ENCODE measurements around the gene DOCK11.
A peak's percentile ranks its signal among the peaks of the same experiment; 100 is the strongest.

Gene DOCK11

DNA sequence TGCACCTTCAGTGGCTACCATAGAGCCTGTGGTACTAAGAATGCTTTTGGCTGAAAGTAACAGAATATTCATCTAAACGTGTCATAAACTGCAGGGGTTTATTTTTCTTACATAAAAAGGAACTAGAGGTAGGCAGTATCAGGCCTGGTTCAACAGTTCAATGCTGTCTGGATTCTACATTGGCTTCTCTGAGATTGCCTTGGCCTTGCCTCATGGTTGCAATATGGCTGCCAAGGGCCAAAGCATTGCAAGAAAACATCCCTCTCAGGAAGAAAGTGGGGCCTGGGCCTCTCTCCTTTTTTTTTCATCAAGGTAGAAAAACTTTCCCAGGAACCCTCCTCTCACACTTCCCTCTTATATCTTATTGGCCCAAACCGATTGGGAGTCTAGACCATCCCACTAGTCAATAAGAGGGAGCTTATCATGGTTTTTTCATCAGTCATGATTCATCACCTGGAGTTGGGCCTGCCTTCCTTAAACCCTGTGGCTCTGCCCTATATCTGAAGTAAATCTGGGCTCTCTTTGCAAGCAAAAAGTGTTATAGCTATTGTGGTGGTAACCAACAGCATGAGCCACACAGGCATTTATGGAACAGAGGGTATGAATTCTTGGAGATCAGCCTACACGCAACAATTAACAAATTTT, 1.8 kb upstream of the DOCK11 start:
- no peak for ATAC-seq (ENCODE audit: low read depth)
- no peak for DNase-seq (ENCODE audit: low spot score in 2 of 2)
- no peak overlapping the region for H3K4me3 Mint-ChIP-seq
- H3K4me1 Mint-ChIP-seq: peaks cover 9% of the 10 kb centered on the region
- H3K36me3 Mint-ChIP-seq: peaks cover 4% of the 10 kb centered on the region
- H3K27me3 Mint-ChIP-seq: no peaks in the 10 kb centered on the region
- H3K27ac Mint-ChIP-seq: no peak overlapping the region
- H3K9me3 Mint-ChIP-seq: no peaks in the 10 kb centered on the region

DNA sequence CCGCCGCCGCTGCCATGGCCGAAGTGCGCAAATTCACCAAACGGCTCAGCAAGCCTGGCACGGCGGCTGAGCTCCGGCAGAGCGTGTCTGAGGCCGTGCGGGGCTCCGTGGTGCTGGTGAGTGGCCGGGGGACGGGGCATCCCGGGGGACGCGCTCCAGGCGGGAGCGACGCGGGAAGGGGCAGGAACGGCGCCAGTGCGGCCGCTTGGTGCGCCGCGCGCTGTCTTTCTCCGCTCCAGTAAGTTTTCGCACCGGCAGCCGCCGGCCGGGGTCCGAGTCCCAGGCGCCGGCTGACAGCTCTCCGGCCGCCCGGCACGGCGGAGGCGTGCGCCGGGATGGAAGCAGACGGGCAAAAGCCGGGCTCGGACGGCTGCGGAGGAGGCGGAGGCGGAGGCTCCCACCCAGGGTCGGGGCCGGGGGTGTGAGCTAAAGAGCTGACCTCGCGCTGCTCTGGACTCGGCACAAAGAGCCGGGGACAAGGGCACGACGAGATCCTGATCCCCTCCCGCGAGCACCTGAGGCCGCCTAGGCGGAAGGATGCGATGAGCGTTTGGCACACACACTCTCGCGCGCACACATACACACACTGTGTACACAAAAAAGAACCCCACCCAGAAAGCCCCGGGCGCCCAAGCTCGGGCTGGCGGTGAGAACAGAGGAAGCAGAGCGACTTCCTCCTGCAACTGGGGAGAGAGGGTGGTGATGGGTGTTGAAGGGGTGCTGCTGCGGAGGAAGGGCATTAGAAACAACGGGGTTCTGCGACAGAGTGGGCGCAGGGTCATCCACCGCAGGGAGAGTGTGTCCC, 545 bp downstream of the DOCK11 start:
- H3K9me3 Mint-ChIP-seq: no peaks in the 10 kb centered on the region
- ATAC-seq (ENCODE audit: low read depth) (peak; percentile 76), DNase-seq (ENCODE audit: low spot score in 2 of 2) (peak; percentile 60 to 69)
- H3K4me3 Mint-ChIP-seq: peak overlapping the region; percentile 97
- peak overlapping the region; percentile 97 for H3K27ac Mint-ChIP-seq
- H3K27me3 Mint-ChIP-seq: no peaks in the 10 kb centered on the region
- H3K36me3 Mint-ChIP-seq: peaks cover 4% of the 10 kb centered on the region
- peaks cover 13% of the 10 kb centered on the region for H3K4me1 Mint-ChIP-seq

DNA sequence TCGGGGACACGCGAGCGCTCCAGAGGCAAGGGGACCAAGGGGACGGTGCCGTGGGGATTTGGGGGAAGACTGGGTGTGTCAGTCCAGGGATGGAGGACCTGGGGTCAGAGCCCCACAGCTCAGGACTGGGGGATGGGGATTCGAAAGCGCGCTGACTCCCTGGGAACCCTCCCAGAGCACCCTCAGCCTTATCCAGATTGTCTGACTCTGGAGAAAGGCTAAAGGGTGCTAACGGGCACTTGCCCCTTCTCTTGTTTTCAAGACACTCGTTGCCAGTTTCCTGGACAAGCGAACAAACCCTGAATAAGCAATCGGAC, 1.1 kb downstream of the DOCK11 start:
- H3K27me3 Mint-ChIP-seq: no peaks in the 10 kb centered on the region

DNA sequence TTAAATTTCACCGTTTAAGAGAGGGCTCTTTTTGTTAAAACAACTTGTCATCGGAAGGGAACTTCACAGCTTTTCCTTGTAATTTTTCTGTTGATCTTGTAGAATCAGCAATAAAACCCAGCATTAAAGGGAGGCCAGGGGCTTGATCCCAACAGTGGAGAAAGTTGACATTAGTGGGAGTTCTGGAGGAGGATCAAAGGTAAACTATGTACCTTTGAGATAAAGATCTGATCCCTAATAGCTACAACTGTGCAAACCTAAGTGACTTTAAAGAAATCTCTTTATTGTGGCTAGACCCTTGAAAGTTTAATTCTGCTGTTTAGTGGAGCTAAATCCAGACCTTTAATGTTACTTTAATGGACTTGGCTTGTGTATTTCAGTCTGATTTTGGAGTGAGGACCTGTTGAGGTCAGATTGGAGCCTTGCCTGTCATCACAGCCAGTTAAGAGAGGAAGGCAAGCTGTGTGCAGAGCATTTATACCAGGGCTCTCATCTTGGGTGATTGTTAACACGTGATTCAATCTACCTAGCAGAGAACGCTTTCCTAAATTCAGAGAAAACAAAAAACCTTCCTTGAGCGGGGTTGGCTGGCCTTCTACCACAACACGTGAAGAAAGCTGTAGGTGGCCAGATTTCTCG, 1.7 kb downstream of the DOCK11 start:
- no peak for ATAC-seq (ENCODE audit: low read depth)
- Mint-ChIP-seq H3K4me1 (peaks cover 17% of the 10 kb centered on the region), H3K27me3 (no peaks in the 10 kb centered on the region), H3K27ac (peak overlapping the region; percentile 97), H3K36me3 (peaks cover 4% of the 10 kb centered on the region), H3K9me3 (no peaks in the 10 kb centered on the region), H3K4me3 (peak overlapping the region; percentile 97)
- no peak for DNase-seq (ENCODE audit: low spot score in 2 of 2)

More for the DNA sequence above, 1.1 kb downstream of the DOCK11 start:
- no peak for ATAC-seq (ENCODE audit: low read depth)
- Mint-ChIP-seq H3K27ac (peak overlapping the region; percentile 97), H3K4me1 (peaks cover 13% of the 10 kb centered on the region), H3K4me3 (peak overlapping the region; percentile 97), H3K36me3 (peaks cover 4% of the 10 kb centered on the region), H3K9me3 (no peaks in the 10 kb centered on the region)
- no peak for DNase-seq (ENCODE audit: low spot score in 2 of 2)

DNA sequence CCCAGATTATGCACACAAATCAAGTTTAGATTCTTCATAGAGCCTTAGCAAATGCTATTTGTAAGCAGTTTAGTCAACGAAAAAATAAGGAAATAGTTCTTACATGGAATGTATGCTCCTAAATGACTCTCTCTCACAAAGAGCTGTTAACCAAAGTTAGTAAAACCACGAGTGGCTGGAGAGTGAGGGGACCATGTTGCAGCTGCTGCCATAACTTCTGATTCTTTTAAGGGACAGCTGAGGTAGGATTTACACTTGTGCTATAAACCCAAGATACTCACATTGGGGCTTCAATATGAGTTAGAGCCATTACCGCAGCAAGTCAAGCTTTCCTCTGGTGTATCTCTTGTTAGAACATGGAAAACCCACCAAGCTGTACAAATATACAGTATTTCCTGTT, 2.7 kb downstream of the DOCK11 start:
- peak overlapping the region; percentile 97 for H3K27ac Mint-ChIP-seq
- H3K4me3 Mint-ChIP-seq: peak overlapping the region; percentile 97
- H3K36me3 Mint-ChIP-seq: peaks cover 4% of the 10 kb centered on the region
- ATAC-seq (ENCODE audit: low read depth) (no peak), DNase-seq (ENCODE audit: low spot score in 2 of 2) (no peak)
- no peaks in the 10 kb centered on the region for H3K27me3 Mint-ChIP-seq
- peaks cover 25% of the 10 kb centered on the region for H3K4me1 Mint-ChIP-seq
- H3K9me3 Mint-ChIP-seq: no peaks in the 10 kb centered on the region

DNA sequence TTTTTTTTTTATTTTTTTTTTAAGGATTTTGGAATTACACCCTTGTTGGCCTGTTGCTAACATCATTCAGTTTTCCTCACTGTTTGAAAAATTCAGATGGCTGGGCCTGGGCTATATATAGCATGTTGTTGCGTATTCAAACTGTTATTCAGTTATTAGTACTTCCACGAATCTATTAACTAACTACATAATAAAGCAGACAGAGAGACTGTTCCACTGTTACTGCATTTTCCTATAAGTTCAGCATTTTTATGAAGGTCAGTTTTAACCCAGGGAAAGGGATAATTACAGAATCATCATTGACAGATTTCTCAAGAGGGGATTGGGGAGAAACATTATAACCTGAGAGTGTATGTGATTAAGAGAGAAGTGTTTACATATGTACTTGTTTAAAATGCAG, 3.1 kb downstream of the DOCK11 start:
- H3K4me3 Mint-ChIP-seq: no peak overlapping the region
- peak overlapping the region; percentile 97 for H3K27ac Mint-ChIP-seq
- no peaks in the 10 kb centered on the region for H3K9me3 Mint-ChIP-seq
- DNase-seq (ENCODE audit: low spot score in 2 of 2) (no peak), ATAC-seq (ENCODE audit: low read depth) (no peak)
- no peaks in the 10 kb centered on the region for H3K27me3 Mint-ChIP-seq
- peaks cover 6% of the 10 kb centered on the region for H3K36me3 Mint-ChIP-seq
- H3K4me1 Mint-ChIP-seq: peaks cover 30% of the 10 kb centered on the region

DNA sequence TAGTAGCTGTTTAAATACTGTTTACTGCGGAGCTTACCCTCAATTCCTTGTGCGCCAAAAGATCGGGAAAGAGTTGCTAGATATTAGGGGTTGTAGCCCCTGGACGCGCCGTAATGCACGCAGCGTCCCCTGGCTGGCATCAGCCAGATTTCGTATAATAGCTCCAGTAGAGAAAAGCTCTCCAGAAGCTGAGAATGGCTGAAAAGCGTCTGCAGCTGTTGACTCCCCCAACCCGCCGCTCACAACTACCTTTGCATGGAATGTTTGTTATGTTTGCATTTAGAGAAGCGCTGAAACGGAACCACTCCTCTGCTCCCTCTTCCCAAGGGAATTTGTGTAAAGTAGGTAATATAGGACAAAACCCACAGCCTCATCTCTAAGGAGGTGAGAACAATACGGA, 3.7 kb downstream of the DOCK11 start:
- ATAC-seq (ENCODE audit: low read depth) (no peak), DNase-seq (ENCODE audit: low spot score in 2 of 2) (no peak)
- H3K4me3 Mint-ChIP-seq: no peak overlapping the region
- H3K27ac Mint-ChIP-seq: peak overlapping the region; percentile 97
- peaks cover 6% of the 10 kb centered on the region for H3K36me3 Mint-ChIP-seq
- no peaks in the 10 kb centered on the region for H3K27me3 Mint-ChIP-seq
- H3K4me1 Mint-ChIP-seq: peaks cover 31% of the 10 kb centered on the region
- no peaks in the 10 kb centered on the region for H3K9me3 Mint-ChIP-seq

DNA sequence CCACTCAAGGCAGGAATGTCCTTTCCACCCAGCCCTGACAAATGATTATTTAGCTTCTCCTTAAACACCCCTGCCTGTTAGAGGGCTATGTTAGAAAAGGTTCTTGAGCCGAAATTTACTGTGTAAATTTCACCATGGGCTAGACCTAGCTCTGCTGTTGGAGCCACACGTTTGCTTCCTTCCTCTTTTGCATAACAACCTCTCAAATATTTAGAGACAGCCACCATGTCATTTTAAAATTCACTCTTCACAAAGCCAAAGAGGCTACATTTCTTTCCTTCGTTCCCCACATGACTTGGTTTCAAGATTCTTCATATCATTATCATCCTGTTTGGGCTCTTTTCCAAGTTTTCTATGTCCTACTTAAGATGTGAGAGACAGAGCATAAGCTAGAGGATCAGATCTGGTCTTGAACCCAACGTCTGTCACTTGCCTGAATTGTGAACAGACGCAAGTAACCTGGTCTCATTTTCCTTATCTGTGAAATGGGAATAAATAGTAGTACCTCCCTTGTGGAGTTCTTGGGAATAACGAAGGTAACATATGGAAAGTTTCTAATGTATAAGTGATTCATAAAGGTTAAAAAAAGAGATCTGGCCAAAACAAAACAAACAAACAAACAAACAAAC, 6.7 kb downstream of the DOCK11 start:
- peak; percentile 77 for ATAC-seq (ENCODE audit: low read depth)
- DNase-seq (ENCODE audit: low spot score in 2 of 2): no peak
- H3K36me3 Mint-ChIP-seq: peaks cover 2% of the 10 kb centered on the region

DNA sequence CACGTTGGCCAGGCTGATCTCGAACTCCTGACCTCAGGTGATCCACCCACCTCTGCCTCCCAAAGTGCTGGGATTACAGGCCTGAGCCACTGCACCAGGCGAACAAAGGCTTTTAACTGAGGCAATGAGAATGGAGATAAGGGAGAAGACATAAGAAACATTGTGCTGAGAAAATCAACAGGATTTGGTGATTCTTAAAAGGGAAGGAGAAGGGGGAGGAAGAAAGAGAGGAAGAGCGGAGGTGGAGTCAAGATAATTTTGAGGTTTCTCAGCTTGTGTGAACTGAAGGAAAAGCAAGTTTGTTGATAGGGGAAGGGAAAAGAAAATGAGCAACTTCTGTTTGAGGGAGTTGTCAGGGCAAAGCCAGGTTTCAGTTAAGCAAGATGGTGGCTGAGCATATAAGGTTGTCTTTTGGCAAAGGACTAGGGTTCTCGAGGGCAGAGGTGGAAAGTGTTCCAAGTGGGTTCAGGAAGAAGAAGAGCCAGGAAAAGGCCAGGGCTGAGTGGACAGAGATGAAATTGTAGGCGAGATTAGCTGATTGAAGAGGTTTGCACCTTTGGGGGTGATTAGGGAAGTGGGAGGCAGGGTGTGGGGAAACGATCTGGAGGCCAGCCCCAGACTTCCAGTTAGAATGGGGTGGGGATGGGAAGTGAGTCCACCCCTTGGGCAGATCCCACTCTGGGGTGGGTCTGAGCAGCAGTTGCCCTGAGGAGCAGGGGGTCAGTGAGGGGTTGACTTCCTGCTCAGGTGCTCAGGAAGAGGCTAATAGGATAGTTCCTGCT, 7.8 kb downstream of the DOCK11 start:
- H3K27ac Mint-ChIP-seq: peak overlapping the region; percentile 87
- H3K36me3 Mint-ChIP-seq: peaks cover 2% of the 10 kb centered on the region
- H3K9me3 Mint-ChIP-seq: no peaks in the 10 kb centered on the region
- H3K4me3 Mint-ChIP-seq: peak overlapping the region; percentile 74
- DNase-seq (ENCODE audit: low spot score in 2 of 2): no peak
- H3K27me3 Mint-ChIP-seq: no peaks in the 10 kb centered on the region
- ATAC-seq (ENCODE audit: low read depth): no peak
- peaks cover 25% of the 10 kb centered on the region for H3K4me1 Mint-ChIP-seq

More for the DNA sequence above, 6.7 kb downstream of the DOCK11 start:
- H3K4me3 Mint-ChIP-seq: peak overlapping the region; percentile 66
- H3K27me3 Mint-ChIP-seq: no peaks in the 10 kb centered on the region
- H3K4me1 Mint-ChIP-seq: peaks cover 31% of the 10 kb centered on the region
- H3K27ac Mint-ChIP-seq: peak overlapping the region; percentile 87
- H3K9me3 Mint-ChIP-seq: no peaks in the 10 kb centered on the region

DNA sequence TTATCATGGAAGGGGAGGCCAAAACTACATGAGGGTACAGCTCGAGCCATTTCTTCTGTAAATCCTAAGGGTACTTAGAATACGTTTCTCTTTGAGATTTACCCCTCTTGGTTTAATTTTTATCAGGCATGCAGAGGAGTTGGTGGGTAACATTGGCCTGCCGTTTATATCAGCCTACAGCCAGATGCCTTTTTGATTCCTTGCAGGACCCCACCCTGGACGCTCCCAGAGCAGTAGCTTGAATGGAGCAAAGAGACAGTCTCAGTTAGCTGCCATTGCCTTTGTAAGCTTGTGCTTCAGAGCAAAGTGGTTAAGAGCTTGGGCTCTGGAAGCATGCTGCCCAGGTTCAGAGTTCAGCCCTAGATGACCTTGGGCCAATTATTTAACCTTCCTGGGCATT, 9.0 kb downstream of the DOCK11 start:
- DNase-seq (ENCODE audit: low spot score in 2 of 2) (no peak), ATAC-seq (ENCODE audit: low read depth) (no peak)
- H3K4me1 Mint-ChIP-seq: peaks cover 25% of the 10 kb centered on the region
- peaks cover 5% of the 10 kb centered on the region for H3K36me3 Mint-ChIP-seq
- H3K27me3 Mint-ChIP-seq: no peaks in the 10 kb centered on the region
- H3K9me3 Mint-ChIP-seq: no peaks in the 10 kb centered on the region
- H3K27ac Mint-ChIP-seq: no peak overlapping the region
- H3K4me3 Mint-ChIP-seq: no peak overlapping the region

DNA sequence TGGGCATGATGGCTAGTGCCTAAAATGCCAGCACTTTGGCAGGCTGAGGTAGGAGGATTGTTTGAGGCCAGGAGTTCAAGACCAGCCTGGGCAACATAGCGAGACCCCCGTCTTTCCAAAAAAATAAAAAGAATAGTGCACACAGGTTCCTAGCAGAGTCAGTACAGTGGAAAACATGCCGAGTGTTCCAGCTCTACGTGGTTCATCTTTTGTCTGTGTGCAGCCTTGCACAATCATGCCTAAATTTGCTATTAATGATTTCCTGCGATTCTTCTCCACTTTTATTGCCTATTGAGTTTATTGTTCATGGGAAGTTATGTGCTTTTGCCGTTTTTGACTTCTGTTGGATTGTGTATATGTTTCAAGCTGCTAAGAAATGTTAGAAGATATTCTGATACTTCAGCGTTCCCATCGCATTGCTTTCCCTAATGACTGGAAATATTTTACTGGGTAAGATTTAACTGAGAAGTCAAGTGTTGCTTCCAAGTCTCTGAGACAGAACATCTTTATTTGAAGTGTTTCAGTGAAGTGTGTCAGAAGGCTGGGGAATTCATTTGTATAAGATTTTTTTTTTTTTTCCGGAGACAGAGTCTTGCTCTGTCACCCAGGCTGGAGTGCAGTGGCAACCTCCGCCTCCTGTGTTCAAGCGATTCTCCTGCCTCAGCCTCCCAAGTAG, 11.3 kb downstream of the DOCK11 start:
- H3K27ac Mint-ChIP-seq: peak overlapping the region; percentile 59
- H3K9me3 Mint-ChIP-seq: no peaks in the 10 kb centered on the region
- DNase-seq (ENCODE audit: low spot score in 2 of 2) (no peak), ATAC-seq (ENCODE audit: low read depth) (no peak)
- H3K27me3 Mint-ChIP-seq: no peaks in the 10 kb centered on the region
- H3K36me3 Mint-ChIP-seq: peaks cover 9% of the 10 kb centered on the region
- no peak overlapping the region for H3K4me3 Mint-ChIP-seq
- peaks cover 32% of the 10 kb centered on the region for H3K4me1 Mint-ChIP-seq

DNA sequence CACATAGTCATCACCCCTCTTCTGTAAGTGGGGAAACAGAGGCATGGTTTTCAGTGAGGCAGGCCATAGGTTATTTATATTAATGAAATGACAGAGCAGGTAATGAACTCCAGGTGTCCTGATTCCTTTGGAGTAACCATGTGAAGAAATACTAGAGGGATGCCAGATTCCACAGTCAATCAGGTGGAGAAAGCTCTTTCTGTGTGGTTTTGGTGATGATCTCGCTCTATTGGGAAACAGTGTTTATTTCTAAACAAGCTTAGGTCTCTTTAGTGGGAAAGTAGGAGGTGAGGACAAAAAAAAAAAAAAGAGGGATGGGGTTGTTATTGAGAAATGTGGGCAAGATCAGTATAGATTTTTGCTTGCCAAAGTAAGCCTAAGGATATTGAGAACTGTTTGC, 12.2 kb downstream of the DOCK11 start:
- no peak overlapping the region for H3K4me3 Mint-ChIP-seq

DNA sequence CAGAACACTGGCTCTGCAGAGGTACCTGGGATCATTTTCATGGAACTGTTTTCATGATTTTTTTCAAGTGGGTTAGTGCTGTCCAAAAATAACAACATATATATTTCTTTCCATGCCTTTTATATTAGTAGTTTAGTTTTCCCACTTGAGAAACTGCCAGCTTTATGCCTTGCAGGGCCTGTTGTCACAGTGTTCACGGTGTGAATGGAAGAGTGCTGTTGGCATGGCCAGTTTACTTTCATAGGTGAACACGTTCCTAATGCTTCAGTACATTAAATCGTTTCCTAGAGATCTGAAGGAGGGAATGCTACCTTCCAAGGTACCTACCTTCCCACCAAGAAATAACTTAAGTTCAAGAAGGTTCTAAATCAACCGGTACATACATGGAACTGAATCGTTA, 12.6 kb downstream of the DOCK11 start:
- Mint-ChIP-seq H3K27me3 (no peaks in the 10 kb centered on the region), H3K27ac (peak overlapping the region; percentile 41), H3K4me3 (no peak overlapping the region), H3K36me3 (peaks cover 12% of the 10 kb centered on the region), H3K9me3 (no peaks in the 10 kb centered on the region), H3K4me1 (peaks cover 27% of the 10 kb centered on the region)
- ATAC-seq (ENCODE audit: low read depth) (no peak), DNase-seq (ENCODE audit: low spot score in 2 of 2) (no peak)

More for the DNA sequence above, 12.2 kb downstream of the DOCK11 start:
- Mint-ChIP-seq H3K4me1 (peaks cover 25% of the 10 kb centered on the region), H3K36me3 (peaks cover 9% of the 10 kb centered on the region), H3K9me3 (no peaks in the 10 kb centered on the region), H3K27me3 (no peaks in the 10 kb centered on the region), H3K27ac (peak overlapping the region; percentile 41)
- ATAC-seq (ENCODE audit: low read depth) (no peak), DNase-seq (ENCODE audit: low spot score in 2 of 2) (no peak)
